HepG2 (cell line): ENCODE data around the gene EPHA10. TPM values are rescaled to one million over a fixed set of nuclear protein-coding genes. Genes with fewer than 3 reads are reported as not detected.

Source experiments
- FOXA3 ChIP-seq: IDR thresholded peaks from 2 replicates; pipeline ENCODE4 v1.6.1; 2016; ENCODE audit warnings: missing genetic modification reagents, missing compliant biosample characterization
- MEIS1 ChIP-seq: sonication (generic); formaldehyde crosslinking; IDR thresholded peaks from 2 replicates; pipeline ENCODE4 v1.9.0; 2021; ENCODE audit warnings: mild to moderate bottlenecking, missing genetic modification reagents, moderate library complexity, borderline replicate concordance
- NCOA5 ChIP-seq: sonication (generic); formaldehyde crosslinking; IDR thresholded peaks from 2 replicates; pipeline ENCODE4 v1.4.0; 2020; ENCODE audit warnings: missing genetic modification reagents
- NFRKB ChIP-seq: fragments of 450-650 bp; IDR thresholded peaks from 2 replicates; pipeline ENCODE4 v1.6.1; 2017
- POGZ ChIP-seq: sonication (generic); formaldehyde crosslinking; IDR thresholded peaks from 2 replicates; pipeline ENCODE4 v1.4.0; 2020; ENCODE audit warnings: mild to moderate bottlenecking, missing genetic modification reagents
- RCOR2 ChIP-seq: IDR thresholded peaks from 2 replicates; pipeline ENCODE4 v1.6.1; 2016; ENCODE audit warnings: missing biosample characterization, missing genetic modification reagents
- SOX13 ChIP-seq, 3 experiments: fragments of 450-650 bp in 1 of 3; sonication (generic) in 1 of 3; formaldehyde crosslinking in 1 of 3; IDR thresholded peaks in 2 of 3; conservative IDR thresholded peaks in 1 of 3; 2 replicates each; pipeline versions ENCODE4 v1.5.0 to v1.6.1; 2016 to 2020; ENCODE audit warnings: antibody characterized with exemption in 1 of 3, mild to moderate bottlenecking in 1 of 3, missing compliant biosample characterization in 1 of 3, missing genetic modification reagents in 1 of 3, moderate library complexity in 1 of 3
- ZNF7 ChIP-seq: IDR thresholded peaks from 2 replicates; pipeline ENCODE4 v1.6.1; 2016; ENCODE audit warnings: missing biosample characterization, missing genetic modification reagents
- polyA plus RNA-seq, 8 experiments: library from polyadenylated mRNA; depleted of rRNA in 3 of 8; stranded (reverse) in 7 of 8; unstranded in 1 of 8; fragments of >200 nt; fragmentation: Illumina TruSeq in 4 of 8; extraction: Trizol in 4 of 8; gene quantifications; 2 replicates each; pipeline versions ENCODE4 v1.2.1 to v1.2.3, GENCODE V29; 2011 to 2016; ENCODE audit warnings: low read depth in 4 of 8, missing spikeins in 1 of 8, mixed read lengths in 1 of 8; ENCODE audit not compliant: insufficient read depth in 1 of 8
- total RNA-seq, 5 experiments: library from RNA; depleted of rRNA; stranded (reverse); fragments of >200 nt; fragmentation: Illumina TruSeq; extraction: Trizol; gene quantifications; 2 replicates each; pipeline ENCODE4 v1.2.3, GENCODE V29; 2016; ENCODE audit warnings: low read depth in 1 of 5
- TF ChIP-seq, protein P1 (sequence below): sonication (generic); formaldehyde crosslinking; IDR thresholded peaks from 2 replicates; pipeline ENCODE4 v1.4.0; 2020; ENCODE audit warnings: missing genetic modification reagents
- TF ChIP-seq, protein P2 (sequence below): sonication (generic); formaldehyde crosslinking; IDR thresholded peaks from 2 replicates; pipeline ENCODE4 v1.8.1; 2022; ENCODE audit warnings: mild to moderate bottlenecking, missing genetic modification reagents
- TF ChIP-seq, protein P3 (sequence below): sonication (generic); formaldehyde crosslinking; IDR thresholded peaks from 2 replicates; pipeline ENCODE4 v1.4.0; 2020; ENCODE audit warnings: mild to moderate bottlenecking, missing genetic modification reagents
- TF ChIP-seq, protein P4 (sequence below): sonication (generic); formaldehyde crosslinking; IDR thresholded peaks from 2 replicates; pipeline ENCODE4 v1.4.0; 2020; ENCODE audit warnings: missing genetic modification reagents
- TF ChIP-seq, protein P5 (sequence below): sonication (generic); formaldehyde crosslinking; IDR thresholded peaks from 2 replicates; pipeline ENCODE4 v1.5.1; 2020; ENCODE audit warnings: mild to moderate bottlenecking, missing genetic modification reagents, moderate library complexity
- TF ChIP-seq, protein P6 (sequence below): sonication (generic); formaldehyde crosslinking; IDR thresholded peaks from 2 replicates; pipeline ENCODE4 v1.8.0; 2022; ENCODE audit warnings: mild to moderate bottlenecking, missing genetic modification reagents; ENCODE audit not compliant: insufficient replicate concordance

The EPHA10 gene
- total and polyA plus RNA-seq, 2 of the 13 experiments (the other 11 are each of a cell fraction or from before 2014, with no cell fraction given) = 0.11 to 0.58 TPM

DNA sequence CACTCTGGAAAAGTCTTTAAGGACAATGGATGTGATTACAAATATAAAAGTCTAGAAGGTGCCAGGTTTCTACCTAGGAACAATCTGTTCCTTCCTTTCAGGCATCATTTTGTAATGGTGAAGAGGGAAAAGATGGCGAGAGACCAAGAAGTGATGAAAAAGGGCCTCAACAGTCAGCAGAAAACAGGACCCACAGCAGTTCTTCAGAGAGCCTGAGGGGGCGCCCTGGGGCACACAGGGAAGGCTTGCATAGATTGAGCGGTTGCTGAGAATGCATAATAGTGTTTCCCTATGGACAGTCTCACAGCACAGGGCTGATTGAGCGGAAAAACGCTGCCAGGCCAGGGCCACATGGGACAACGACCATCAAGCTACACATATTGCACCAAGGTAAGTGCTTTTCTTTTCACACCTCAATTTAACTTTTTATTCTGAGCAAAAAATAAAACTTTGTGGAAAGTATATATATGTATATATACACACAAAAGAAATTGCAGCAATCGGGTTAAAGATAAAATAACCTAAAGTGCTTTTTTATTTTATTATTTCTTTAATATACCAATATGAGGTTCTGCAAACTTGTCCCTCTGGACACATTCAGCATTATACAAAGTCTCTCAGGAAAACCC, 46.2 kb upstream of the EPHA10 start (continued):
- TF ChIP-seq, protein P1, sequence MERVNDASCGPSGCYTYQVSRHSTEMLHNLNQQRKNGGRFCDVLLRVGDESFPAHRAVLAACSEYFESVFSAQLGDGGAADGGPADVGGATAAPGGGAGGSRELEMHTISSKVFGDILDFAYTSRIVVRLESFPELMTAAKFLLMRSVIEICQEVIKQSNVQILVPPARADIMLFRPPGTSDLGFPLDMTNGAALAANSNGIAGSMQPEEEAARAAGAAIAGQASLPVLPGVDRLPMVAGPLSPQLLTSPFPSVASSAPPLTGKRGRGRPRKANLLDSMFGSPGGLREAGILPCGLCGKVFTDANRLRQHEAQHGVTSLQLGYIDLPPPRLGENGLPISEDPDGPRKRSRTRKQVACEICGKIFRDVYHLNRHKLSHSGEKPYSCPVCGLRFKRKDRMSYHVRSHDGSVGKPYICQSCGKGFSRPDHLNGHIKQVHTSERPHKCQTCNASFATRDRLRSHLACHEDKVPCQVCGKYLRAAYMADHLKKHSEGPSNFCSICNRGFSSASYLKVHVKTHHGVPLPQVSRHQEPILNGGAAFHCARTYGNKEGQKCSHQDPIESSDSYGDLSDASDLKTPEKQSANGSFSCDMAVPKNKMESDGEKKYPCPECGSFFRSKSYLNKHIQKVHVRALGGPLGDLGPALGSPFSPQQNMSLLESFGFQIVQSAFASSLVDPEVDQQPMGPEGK (CRISPR knock-in tag) = 0 out of 2 replicates have a peak, but pooled peaks have one; percentile 19
- TF ChIP-seq POGZ = no peak
- TF ChIP-seq, protein P2, sequence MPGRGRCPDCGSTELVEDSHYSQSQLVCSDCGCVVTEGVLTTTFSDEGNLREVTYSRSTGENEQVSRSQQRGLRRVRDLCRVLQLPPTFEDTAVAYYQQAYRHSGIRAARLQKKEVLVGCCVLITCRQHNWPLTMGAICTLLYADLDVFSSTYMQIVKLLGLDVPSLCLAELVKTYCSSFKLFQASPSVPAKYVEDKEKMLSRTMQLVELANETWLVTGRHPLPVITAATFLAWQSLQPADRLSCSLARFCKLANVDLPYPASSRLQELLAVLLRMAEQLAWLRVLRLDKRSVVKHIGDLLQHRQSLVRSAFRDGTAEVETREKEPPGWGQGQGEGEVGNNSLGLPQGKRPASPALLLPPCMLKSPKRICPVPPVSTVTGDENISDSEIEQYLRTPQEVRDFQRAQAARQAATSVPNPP = no peak
- TF ChIP-seq, protein P3, sequence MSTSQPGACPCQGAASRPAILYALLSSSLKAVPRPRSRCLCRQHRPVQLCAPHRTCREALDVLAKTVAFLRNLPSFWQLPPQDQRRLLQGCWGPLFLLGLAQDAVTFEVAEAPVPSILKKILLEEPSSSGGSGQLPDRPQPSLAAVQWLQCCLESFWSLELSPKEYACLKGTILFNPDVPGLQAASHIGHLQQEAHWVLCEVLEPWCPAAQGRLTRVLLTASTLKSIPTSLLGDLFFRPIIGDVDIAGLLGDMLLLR (CRISPR knock-in tag) = no peak
- TF ChIP-seq NFRKB = no peak
- TF ChIP-seq, protein P4, sequence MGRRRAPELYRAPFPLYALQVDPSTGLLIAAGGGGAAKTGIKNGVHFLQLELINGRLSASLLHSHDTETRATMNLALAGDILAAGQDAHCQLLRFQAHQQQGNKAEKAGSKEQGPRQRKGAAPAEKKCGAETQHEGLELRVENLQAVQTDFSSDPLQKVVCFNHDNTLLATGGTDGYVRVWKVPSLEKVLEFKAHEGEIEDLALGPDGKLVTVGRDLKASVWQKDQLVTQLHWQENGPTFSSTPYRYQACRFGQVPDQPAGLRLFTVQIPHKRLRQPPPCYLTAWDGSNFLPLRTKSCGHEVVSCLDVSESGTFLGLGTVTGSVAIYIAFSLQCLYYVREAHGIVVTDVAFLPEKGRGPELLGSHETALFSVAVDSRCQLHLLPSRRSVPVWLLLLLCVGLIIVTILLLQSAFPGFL (CRISPR knock-in tag) = no peak
- TF ChIP-seq FOXA3 = no peak
- TF ChIP-seq, protein P5, sequence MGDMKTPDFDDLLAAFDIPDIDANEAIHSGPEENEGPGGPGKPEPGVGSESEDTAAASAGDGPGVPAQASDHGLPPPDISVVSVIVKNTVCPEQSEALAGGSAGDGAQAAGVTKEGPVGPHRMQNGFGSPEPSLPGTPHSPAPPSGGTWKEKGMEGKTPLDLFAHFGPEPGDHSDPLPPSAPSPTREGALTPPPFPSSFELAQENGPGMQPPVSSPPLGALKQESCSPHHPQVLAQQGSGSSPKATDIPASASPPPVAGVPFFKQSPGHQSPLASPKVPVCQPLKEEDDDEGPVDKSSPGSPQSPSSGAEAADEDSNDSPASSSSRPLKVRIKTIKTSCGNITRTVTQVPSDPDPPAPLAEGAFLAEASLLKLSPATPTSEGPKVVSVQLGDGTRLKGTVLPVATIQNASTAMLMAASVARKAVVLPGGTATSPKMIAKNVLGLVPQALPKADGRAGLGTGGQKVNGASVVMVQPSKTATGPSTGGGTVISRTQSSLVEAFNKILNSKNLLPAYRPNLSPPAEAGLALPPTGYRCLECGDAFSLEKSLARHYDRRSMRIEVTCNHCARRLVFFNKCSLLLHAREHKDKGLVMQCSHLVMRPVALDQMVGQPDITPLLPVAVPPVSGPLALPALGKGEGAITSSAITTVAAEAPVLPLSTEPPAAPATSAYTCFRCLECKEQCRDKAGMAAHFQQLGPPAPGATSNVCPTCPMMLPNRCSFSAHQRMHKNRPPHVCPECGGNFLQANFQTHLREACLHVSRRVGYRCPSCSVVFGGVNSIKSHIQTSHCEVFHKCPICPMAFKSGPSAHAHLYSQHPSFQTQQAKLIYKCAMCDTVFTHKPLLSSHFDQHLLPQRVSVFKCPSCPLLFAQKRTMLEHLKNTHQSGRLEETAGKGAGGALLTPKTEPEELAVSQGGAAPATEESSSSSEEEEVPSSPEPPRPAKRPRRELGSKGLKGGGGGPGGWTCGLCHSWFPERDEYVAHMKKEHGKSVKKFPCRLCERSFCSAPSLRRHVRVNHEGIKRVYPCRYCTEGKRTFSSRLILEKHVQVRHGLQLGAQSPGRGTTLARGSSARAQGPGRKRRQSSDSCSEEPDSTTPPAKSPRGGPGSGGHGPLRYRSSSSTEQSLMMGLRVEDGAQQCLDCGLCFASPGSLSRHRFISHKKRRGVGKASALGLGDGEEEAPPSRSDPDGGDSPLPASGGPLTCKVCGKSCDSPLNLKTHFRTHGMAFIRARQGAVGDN = no peak
- TF ChIP-seq MEIS1 (CRISPR knock-in tag) = no peak
- no peak for TF ChIP-seq ZNF7 (CRISPR knock-in tag)
- TF ChIP-seq, protein P6, sequence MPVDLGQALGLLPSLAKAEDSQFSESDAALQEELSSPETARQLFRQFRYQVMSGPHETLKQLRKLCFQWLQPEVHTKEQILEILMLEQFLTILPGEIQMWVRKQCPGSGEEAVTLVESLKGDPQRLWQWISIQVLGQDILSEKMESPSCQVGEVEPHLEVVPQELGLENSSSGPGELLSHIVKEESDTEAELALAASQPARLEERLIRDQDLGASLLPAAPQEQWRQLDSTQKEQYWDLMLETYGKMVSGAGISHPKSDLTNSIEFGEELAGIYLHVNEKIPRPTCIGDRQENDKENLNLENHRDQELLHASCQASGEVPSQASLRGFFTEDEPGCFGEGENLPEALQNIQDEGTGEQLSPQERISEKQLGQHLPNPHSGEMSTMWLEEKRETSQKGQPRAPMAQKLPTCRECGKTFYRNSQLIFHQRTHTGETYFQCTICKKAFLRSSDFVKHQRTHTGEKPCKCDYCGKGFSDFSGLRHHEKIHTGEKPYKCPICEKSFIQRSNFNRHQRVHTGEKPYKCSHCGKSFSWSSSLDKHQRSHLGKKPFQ (CRISPR knock-in tag) = no peak
- no peak for TF ChIP-seq SOX13 (IDR thresholded peaks at IDR 0.05)
- no peak for TF ChIP-seq SOX13 (CRISPR knock-in tag; conservative IDR thresholded peaks at IDR 0.05 in 1 of 2, IDR thresholded peaks at IDR 0.05 in 1 of 2)
- TF ChIP-seq NCOA5 = no peak
- no peak for TF ChIP-seq RCOR2 (CRISPR knock-in tag)
